Natural killer cell (primary cell): ENCODE data around the gene DNM2. TPM values are rescaled to one million over a fixed set of nuclear protein-coding genes. Genes with fewer than 3 reads are reported as not detected.
A peak's percentile ranks its signal among the peaks of the same experiment; 100 is the strongest.
"Not testable (repeated sequence)": the region's sequence is repeated elsewhere in the genome, so short reads cannot be mapped to it uniquely, and the experiment has no call there.

ENCODE experiments used
- ATAC-seq, 3 donors: fragments of 150-1000 bp in 2 of 3; fragments of 200-7000 bp in 1 of 3; cut with Tn5 transposase; 1 replicate in 1 of 3; 2 replicates in 2 of 3; pipeline ENCODE4 v1.10.0; 2021; ENCODE audit warnings: mild to moderate bottlenecking in 2 of 3, moderate library complexity in 2 of 3
- DNase-seq, 2 donors: peaks; one replicate each; pipeline versions ENCODE4 v3.0.0 to v3.0.0-alpha.2; 2013 to 2021; ENCODE audit warnings: mixed read lengths in 1 of 2
- H3K27ac ChIP-seq: one replicate; pipeline ENCODE4 v1.5.1; 2013; ENCODE audit warnings: mild to moderate bottlenecking, low read length
- H3K27me3 ChIP-seq: one replicate; pipeline ENCODE4 v1.6.1; 2013; ENCODE audit warnings: low read length; ENCODE audit not compliant: control insufficient read depth, insufficient read depth
- H3K36me3 ChIP-seq: one replicate; pipeline ENCODE4 v1.6.1; 2013; ENCODE audit warnings: low read length; ENCODE audit not compliant: control insufficient read depth, insufficient read depth
- H3K4me1 ChIP-seq: one replicate; pipeline ENCODE4 v1.6.1; 2013; ENCODE audit warnings: low read length; ENCODE audit not compliant: control insufficient read depth, insufficient read depth
- H3K4me3 ChIP-seq: one replicate; pipeline ENCODE4 v1.5.1; 2013; ENCODE audit warnings: low read length
- H3K9me3 ChIP-seq: one replicate; pipeline ENCODE4 v1.6.1; 2013; ENCODE audit warnings: low read length; ENCODE audit not compliant: control insufficient read depth, insufficient read depth
- H3K27ac Mint-ChIP-seq, 2 donors: one replicate each; pipeline ENCODE4 v1.8.0; 2022; ENCODE audit warnings: mild to moderate bottlenecking in 2 of 2, mixed read lengths in 2 of 2, moderate library complexity in 1 of 2
- H3K27me3 Mint-ChIP-seq, 2 donors: one replicate each; pipeline ENCODE4 v1.8.0; 2022; ENCODE audit warnings: low read depth in 2 of 2, mixed read lengths in 2 of 2
- H3K36me3 Mint-ChIP-seq: one replicate; pipeline ENCODE4 v1.8.0; 2022; ENCODE audit warnings: mixed read lengths
- H3K4me1 Mint-ChIP-seq, 2 donors: one replicate each; pipeline ENCODE4 v1.8.0; 2022; ENCODE audit warnings: mixed read lengths in 2 of 2
- H3K4me3 Mint-ChIP-seq: one replicate; pipeline ENCODE4 v1.8.0; 2022; ENCODE audit warnings: mild to moderate bottlenecking, moderate library complexity, mixed read lengths
- H3K9me3 Mint-ChIP-seq, 2 donors: one replicate each; pipeline ENCODE4 v1.8.0; 2022; ENCODE audit warnings: mixed read lengths in 2 of 2
- CTCF ChIP-seq: fragments of 200-600 bp; IDR thresholded peaks from one replicate; pipeline ENCODE4 v1.8.0; 2022; ENCODE audit warnings: antibody characterized with exemption
- WGBS: methylation state at CpG from one replicate; pipeline ENCODE4 v1.1.7; 2013; ENCODE audit warnings: missing lambda C conversion rate; ENCODE audit not compliant: insufficient coverage; 5-methylcytosine and 5-hydroxymethylcytosine counted together
- intact Hi-C: fragments of 100-400 bp; cut with micrococcal nuclease; formaldehyde crosslinking; loops from one replicate; pipeline ENCODE4 v1.14.2; 2022
- total RNA-seq, 4 donors: library from RNA; stranded (reverse); fragments of 120-200 nt in 1 of 4; gene quantifications; one replicate each; pipeline versions ENCODE4 v1.2.3 to v1.2.4, GENCODE V29; 2013 to 2022

Gene DNM2
- total RNA-seq, 3 donors from 2014 or later (not counting 1 experiment from before 2014, with no cell fraction given) = 419 to 491 (median 428) TPM

GRCh38 chr19:10874024-10874423 is 156.1 kb downstream of the DNM2 start:
- Mint-ChIP-seq H3K27ac (no peak overlapping the region), H3K27me3 (no peaks in the 10 kb centered on the region), H3K4me3 (peak overlapping the region; percentile 47), H3K4me1 (peaks cover 12 to 35% of the 10 kb centered on the region in 2 donors), H3K9me3 (no peaks in the 10 kb centered on the region), H3K36me3 (no peaks in the 10 kb centered on the region)
- no peak for TF ChIP-seq CTCF
- no peak overlapping the region for H3K27ac ChIP-seq
- no peak for DNase-seq
- H3K36me3 ChIP-seq = no peaks in the 10 kb centered on the region
- no peaks in the 10 kb centered on the region for H3K9me3 ChIP-seq
- 83% methylated on average over 1 of the region's 1 CpG for WGBS
- H3K27me3 ChIP-seq = no peaks in the 10 kb centered on the region
- ATAC-seq = no peak
- no peak overlapping the region for H3K4me3 ChIP-seq
- H3K4me1 ChIP-seq = peaks cover 39% of the 10 kb centered on the region
- intact Hi-C loops = no loop called here

- no peaks in the 10 kb centered on the region for H3K36me3 Mint-ChIP-seq
- Histone ChIP-seq H3K9me3 (no peaks in the 10 kb centered on the region), H3K4me1 (peaks cover 39% of the 10 kb centered on the region), H3K27me3 (no peaks in the 10 kb centered on the region), H3K27ac (no peak overlapping the region), H3K4me3 (no peak overlapping the region), H3K36me3 (no peaks in the 10 kb centered on the region)
- H3K4me1 Mint-ChIP-seq = peaks cover 16 to 25% of the 10 kb centered on the region in 2 donors
- no peak overlapping the region for H3K27ac Mint-ChIP-seq
- H3K9me3 Mint-ChIP-seq = no peaks in the 10 kb centered on the region
- H3K27me3 Mint-ChIP-seq = no peaks in the 10 kb centered on the region
- no peak for ATAC-seq
- TF ChIP-seq CTCF = no peak
- WGBS = 58% methylated on average over 10 of the region's 10 CpGs
- H3K4me3 Mint-ChIP-seq = no peak overlapping the region
- no peak for DNase-seq
- intact Hi-C loops = no loop called here
These were observed 158.8 kb downstream of the DNM2 start for GRCh38 chr19:10876459-10877240.

GRCh38 chr19:10877608-10878007 is 159.7 kb downstream of the DNM2 start:
- peaks cover 31% of the 10 kb centered on the region for H3K4me1 ChIP-seq
- H3K4me1 Mint-ChIP-seq = peaks cover 11 to 16% of the 10 kb centered on the region in 2 donors
- WGBS = 94% methylated on average over 9 of the region's 9 CpGs
- ATAC-seq, H3K9me3 Mint-ChIP-seq, H3K4me3 Mint-ChIP-seq, H3K4me3 ChIP-seq, H3K36me3 Mint-ChIP-seq, H3K9me3 ChIP-seq, intact Hi-C loops, H3K27ac ChIP-seq, H3K27me3 ChIP-seq, H3K36me3 ChIP-seq, H3K27me3 Mint-ChIP-seq, DNase-seq: not testable (repeated sequence)
- H3K27ac Mint-ChIP-seq = peak overlapping the region in 1 of 2 donors; percentile 45

GRCh38 chr19:10878253-10878652 is 160.4 kb downstream of the DNM2 start:
- Histone ChIP-seq H3K27ac (no peak overlapping the region), H3K4me1 (peaks cover 27% of the 10 kb centered on the region), H3K36me3 (no peaks in the 10 kb centered on the region), H3K27me3 (no peaks in the 10 kb centered on the region), H3K4me3 (no peak overlapping the region), H3K9me3 (no peaks in the 10 kb centered on the region)
- no peaks in the 10 kb centered on the region for H3K9me3 Mint-ChIP-seq
- no peak overlapping the region for H3K4me3 Mint-ChIP-seq
- ATAC-seq (no peak), DNase-seq (no peak)
- H3K36me3 Mint-ChIP-seq = no peaks in the 10 kb centered on the region
- intact Hi-C loops = no loop called here
- no peaks in the 10 kb centered on the region for H3K27me3 Mint-ChIP-seq
- peaks cover 7 to 12% of the 10 kb centered on the region in 2 donors for H3K4me1 Mint-ChIP-seq
- no peak for TF ChIP-seq CTCF
- 42% methylated on average over 3 of the region's 3 CpGs for WGBS
- peak overlapping the region in 1 of 2 donors; percentile 45 for H3K27ac Mint-ChIP-seq

Other genes starting within 250 kb of the DNM2 start
- 10 to 100 TPM; 28.1 to 39.4 (median 34.6) TPM for gene KEAP1, start 214.7 kb upstream of the DNM2 start, total RNA-seq
- gene S1PR5, start 200.6 kb upstream of the DNM2 start, total RNA-seq = 100 to 1,000 TPM; 307 to 433 (median 368) TPM
- gene ATG4D, start 174.2 kb upstream of the DNM2 start, total RNA-seq = 100 to 1,000 TPM; 128 to 155 (median 138) TPM
- 10 to 100 TPM; 36.6 to 53.0 (median 49.5) TPM for gene KRI1, start 152.1 kb upstream of the DNM2 start, total RNA-seq
- gene CDKN2D, start 149.1 kb upstream of the DNM2 start, total RNA-seq = 100 to 1,000 TPM in 2 of 3 donors, 10 to 100 TPM in 1; 82.7 to 102 (median 101) TPM
- 1 to 10 TPM in 1 of 3 donors, not detected in 2; 1.3 TPM for gene AP1M2, start 130.8 kb upstream of the DNM2 start, total RNA-seq
- 100 to 1,000 TPM; 231 to 306 (median 279) TPM for gene SLC44A2, start 92.5 kb upstream of the DNM2 start, total RNA-seq
- 100 to 1,000 TPM; 329 to 365 (median 332) TPM for gene ILF3, start 63.7 kb upstream of the DNM2 start, total RNA-seq
- gene QTRT1, start 16.6 kb upstream of the DNM2 start, total RNA-seq = 10 to 100 TPM; 29.0 to 37.5 (median 29.9) TPM
- gene TMED1, start 118.1 kb downstream of the DNM2 start, total RNA-seq = 10 to 100 TPM; 20.5 to 27.8 (median 27.4) TPM
- gene C19orf38, start 130.3 kb downstream of the DNM2 start, total RNA-seq = 1 to 10 TPM; 2.9 to 9.9 (median 6.2) TPM
- gene CARM1, start 153.5 kb downstream of the DNM2 start, total RNA-seq = 10 to 100 TPM; 13.4 to 21.3 (median 19.8) TPM
- 10 to 100 TPM; 26.4 to 27.8 (median 27.2) TPM for gene YIPF2, start 210.6 kb downstream of the DNM2 start, total RNA-seq
- 10 to 100 TPM; 20.7 to 30.9 (median 24.1) TPM for gene TIMM29, start 210.7 kb downstream of the DNM2 start, total RNA-seq
- 10 to 100 TPM; 85.4 to 96.1 (median 93.6) TPM for gene SMARCA4, start 243.0 kb downstream of the DNM2 start, total RNA-seq